Skeletal muscle tissue (tissue), 4 donors: ENCODE data around the gene RSPH3. TPM values are rescaled to one million over a fixed set of nuclear protein-coding genes. Genes with fewer than 3 reads are reported as not detected.
"Not testable (repeated sequence)": the region's sequence is repeated elsewhere in the genome, so short reads cannot be mapped to it uniquely, and the experiment has no call there.

Experiments
- H3K27ac ChIP-seq: one replicate; pipeline ENCODE4 v1.7.0; 2013; ENCODE audit warnings: mild to moderate bottlenecking, low read depth, low read length, inconsistent platforms
- H3K27me3 ChIP-seq, 3 donors: one replicate each; pipeline ENCODE4 v1.7.0; 2013; ENCODE audit warnings: low read length in 3 of 3; ENCODE audit not compliant: control insufficient read depth in 3 of 3, insufficient read depth in 3 of 3
- H3K36me3 ChIP-seq, 3 donors: one replicate each; pipeline ENCODE4 v1.7.0; 2013; ENCODE audit warnings: low read length in 3 of 3; ENCODE audit not compliant: control insufficient read depth in 3 of 3, insufficient read depth in 3 of 3
- H3K4me1 ChIP-seq, 3 donors: one replicate each; pipeline ENCODE4 v1.7.0; 2013; ENCODE audit warnings: low read length in 3 of 3, mild to moderate bottlenecking in 3 of 3; ENCODE audit not compliant: control insufficient read depth in 3 of 3, insufficient read depth in 3 of 3
- H3K4me3 ChIP-seq, 3 donors: one replicate each; pipeline ENCODE4 v1.7.0; 2013; ENCODE audit warnings: low read length in 3 of 3
- H3K9ac ChIP-seq, 3 donors: one replicate each; pipeline ENCODE4 v1.7.0; 2013; ENCODE audit warnings: low read length in 3 of 3, mild to moderate bottlenecking in 3 of 3, moderate library complexity in 2 of 3, low read depth in 1 of 3
- H3K9me3 ChIP-seq, 3 donors: one replicate each; pipeline ENCODE4 v1.7.0; 2013; ENCODE audit warnings: low read length in 3 of 3; ENCODE audit not compliant: control insufficient read depth in 3 of 3
- total RNA-seq: library from RNA; depleted of rRNA; stranded (reverse); fragments of >200 nt; gene quantifications from one replicate; pipeline ENCODE4 v1.2.3, GENCODE V29; 2014
- donor health status: Osteomylitis.

The RSPH3 gene
- total RNA-seq, 1 donor from 2014 or later = 2.1 TPM

DNA sequence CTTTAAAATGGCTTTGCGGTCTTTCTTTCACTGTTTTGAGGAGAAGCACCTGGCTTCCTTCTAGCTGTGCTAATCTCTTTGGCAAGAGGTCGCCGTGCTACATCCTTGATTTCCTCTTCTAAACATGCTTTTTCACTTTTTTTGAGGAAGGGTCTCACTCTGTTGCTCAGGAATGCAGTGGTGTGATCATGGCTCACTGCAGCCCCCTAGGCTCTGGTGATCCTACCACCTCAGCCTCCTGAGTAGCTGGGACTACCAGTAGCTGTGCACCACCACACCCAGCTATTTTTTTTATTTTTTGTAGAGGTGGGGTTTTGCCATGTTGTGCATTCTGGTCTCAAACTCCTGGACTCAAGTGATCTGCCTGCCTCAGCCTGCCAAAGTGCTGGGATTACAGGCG, 40.5 kb downstream of the RSPH3 start:
- no peaks in the 10 kb centered on the region for H3K9me3 ChIP-seq
- H3K27me3 ChIP-seq = no peaks in the 10 kb centered on the region
- no peak overlapping the region for H3K4me3 ChIP-seq
- peaks cover 0 to 3% (median 0%) of the 10 kb centered on the region in 3 donors for H3K36me3 ChIP-seq
- no peaks in the 10 kb centered on the region for H3K4me1 ChIP-seq
- no peak overlapping the region for H3K27ac ChIP-seq
- no peak overlapping the region for H3K9ac ChIP-seq

GRCh38 chr6:158958504-158959386, 41.3 kb downstream of the RSPH3 start:
- H3K36me3 ChIP-seq = peaks cover 0 to 3% (median 0%) of the 10 kb centered on the region in 3 donors
- no peak overlapping the region for H3K27ac ChIP-seq
- H3K9ac ChIP-seq = no peak overlapping the region
- H3K4me1 ChIP-seq = no peaks in the 10 kb centered on the region
- H3K4me3 ChIP-seq = no peak overlapping the region
- H3K27me3 ChIP-seq = no peaks in the 10 kb centered on the region
- no peaks in the 10 kb centered on the region for H3K9me3 ChIP-seq

DNA sequence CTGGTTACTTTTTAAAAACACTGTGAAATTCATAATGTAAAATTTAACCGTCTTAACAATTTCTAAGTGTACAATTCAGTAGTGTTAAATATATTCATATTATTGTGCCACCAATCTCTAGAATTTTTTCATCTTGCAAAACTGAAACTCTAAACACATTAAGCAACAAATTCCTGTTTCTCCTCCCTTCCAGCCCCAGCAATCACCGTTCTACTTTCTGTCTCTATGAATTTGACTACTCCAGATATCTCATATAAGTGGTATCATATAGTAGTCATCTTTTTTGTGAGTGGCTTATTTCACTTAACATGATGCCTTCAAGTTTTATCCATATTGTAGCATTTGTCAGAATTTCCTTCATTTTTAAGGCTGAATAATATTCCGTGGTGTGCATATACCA, 44.7 kb downstream of the RSPH3 start:
- peaks cover 0 to 3% (median 0%) of the 10 kb centered on the region in 3 donors for H3K36me3 ChIP-seq
- no peak overlapping the region for H3K27ac ChIP-seq
- H3K4me1 ChIP-seq = no peaks in the 10 kb centered on the region
- no peak overlapping the region for H3K4me3 ChIP-seq
- H3K27me3 ChIP-seq = no peaks in the 10 kb centered on the region
- H3K9ac ChIP-seq = no peak overlapping the region
- no peaks in the 10 kb centered on the region for H3K9me3 ChIP-seq

DNA sequence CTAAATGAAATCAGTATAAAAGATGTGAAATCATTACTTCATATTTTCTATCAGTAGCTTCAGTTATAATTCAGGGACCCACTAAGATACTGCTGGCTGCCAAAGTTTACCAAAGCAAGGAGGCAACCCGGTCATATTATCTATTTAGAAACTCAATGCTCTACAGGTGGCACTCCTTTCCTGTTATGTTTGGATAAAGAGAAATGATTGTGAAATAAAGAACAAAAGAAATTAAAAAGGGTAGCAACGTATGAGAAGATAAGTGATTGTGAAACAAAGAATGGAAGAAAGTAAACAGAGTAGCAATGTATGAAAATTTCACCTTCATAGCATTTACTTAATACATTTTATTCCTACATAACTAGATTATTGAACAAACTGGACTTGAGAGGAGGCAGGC, 45.2 kb downstream of the RSPH3 start:
- no peaks in the 10 kb centered on the region for H3K4me1 ChIP-seq
- no peak overlapping the region for H3K4me3 ChIP-seq
- peaks cover 0 to 3% (median 0%) of the 10 kb centered on the region in 3 donors for H3K36me3 ChIP-seq
- H3K27ac ChIP-seq = no peak overlapping the region
- no peaks in the 10 kb centered on the region for H3K9me3 ChIP-seq
- H3K9ac ChIP-seq = no peak overlapping the region
- no peaks in the 10 kb centered on the region for H3K27me3 ChIP-seq

DNA sequence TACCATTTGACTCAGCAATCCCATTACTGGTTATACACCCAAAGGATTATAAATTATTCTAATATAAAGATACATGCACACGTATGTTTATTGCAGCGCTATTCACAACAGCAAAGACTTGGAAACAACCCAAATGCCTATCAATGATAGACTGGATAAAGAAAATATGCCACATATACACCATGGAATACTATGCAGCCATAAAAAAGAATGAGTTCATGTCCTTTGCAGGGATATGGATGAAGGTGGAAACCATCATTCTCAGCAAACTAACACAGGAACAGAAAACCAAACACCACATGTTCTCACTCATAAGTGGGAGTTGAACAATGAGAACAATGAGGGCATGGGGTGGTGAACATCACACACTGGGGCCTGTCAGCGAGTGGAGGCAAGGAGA, 48.0 kb downstream of the RSPH3 start:
- H3K4me1 ChIP-seq, H3K36me3 ChIP-seq, H3K4me3 ChIP-seq, H3K9ac ChIP-seq, H3K27ac ChIP-seq, H3K9me3 ChIP-seq, H3K27me3 ChIP-seq: not testable (repeated sequence)

GRCh38 chr6:158951565-158951964, 48.4 kb downstream of the RSPH3 start:
- H3K36me3 ChIP-seq, H3K4me1 ChIP-seq, H3K9me3 ChIP-seq, H3K27me3 ChIP-seq, H3K4me3 ChIP-seq, H3K27ac ChIP-seq, H3K9ac ChIP-seq: not testable (repeated sequence)

- Histone ChIP-seq H3K4me1 (no peaks in the 10 kb centered on the region), H3K9ac (no peak overlapping the region), H3K9me3 (no peaks in the 10 kb centered on the region), H3K36me3 (no peaks in the 10 kb centered on the region), H3K4me3 (no peak overlapping the region), H3K27me3 (no peaks in the 10 kb centered on the region), H3K27ac (no peak overlapping the region)
Measured at GRCh38 chr6:158947284-158947683, 52.7 kb downstream of the RSPH3 start.

DNA sequence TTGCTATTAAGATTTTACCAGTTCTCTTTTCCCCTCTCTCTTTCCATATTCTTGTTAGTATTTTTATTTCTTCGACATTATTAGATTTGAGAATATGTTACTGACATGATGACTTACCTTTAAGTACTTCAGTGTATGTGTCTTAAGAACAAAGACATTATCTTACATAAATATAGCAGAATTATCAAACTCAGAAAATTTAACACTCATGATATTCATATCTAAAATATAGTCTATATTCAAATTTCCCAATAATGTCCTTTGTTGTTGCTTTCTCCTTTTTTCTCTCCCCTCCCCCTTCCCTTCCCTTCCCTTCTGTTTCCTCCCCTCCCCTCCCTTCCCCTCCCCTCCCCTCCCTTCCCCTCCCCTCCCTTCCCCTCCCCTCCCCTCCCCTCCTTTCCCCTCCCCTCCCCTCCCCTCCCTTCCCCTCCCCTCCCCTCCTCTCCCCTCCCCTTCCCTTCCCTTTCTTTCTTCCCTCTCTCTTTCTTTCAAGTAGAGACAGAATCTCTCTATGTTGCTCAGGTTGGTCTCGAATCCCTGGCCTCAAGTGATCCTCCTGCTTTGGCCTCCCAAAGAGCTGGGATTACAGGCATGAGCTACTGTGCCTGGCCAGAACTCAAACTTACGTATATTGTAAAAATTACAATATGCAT, 56.5 kb downstream of the RSPH3 start:
- no peak overlapping the region for H3K27ac ChIP-seq
- H3K9ac ChIP-seq = no peak overlapping the region
- peaks cover 0 to 6% (median 0%) of the 10 kb centered on the region in 3 donors for H3K4me1 ChIP-seq
- no peak overlapping the region for H3K4me3 ChIP-seq
- H3K9me3 ChIP-seq = peaks cover 0 to 3% (median 0%) of the 10 kb centered on the region in 3 donors
- H3K36me3 ChIP-seq = no peaks in the 10 kb centered on the region
- peaks cover 4 to 7% (median 7%) of the 10 kb centered on the region in 3 donors for H3K27me3 ChIP-seq

GRCh38 chr6:158942349-158942748, 57.7 kb downstream of the RSPH3 start:
- Histone ChIP-seq H3K27me3 (peaks cover 7 to 8% (median 7%) of the 10 kb centered on the region in 3 donors), H3K4me3 (no peak overlapping the region), H3K9ac (no peak overlapping the region), H3K9me3 (peaks cover 0 to 3% (median 0%) of the 10 kb centered on the region in 3 donors), H3K4me1 (peaks cover 0 to 6% (median 0%) of the 10 kb centered on the region in 3 donors), H3K27ac (no peak overlapping the region), H3K36me3 (no peaks in the 10 kb centered on the region)

- peaks cover 7 to 8% (median 7%) of the 10 kb centered on the region in 3 donors for H3K27me3 ChIP-seq
- H3K9ac ChIP-seq = no peak overlapping the region
- H3K4me3 ChIP-seq = no peak overlapping the region
- peaks cover 0 to 3% (median 0%) of the 10 kb centered on the region in 3 donors for H3K9me3 ChIP-seq
- H3K27ac ChIP-seq = no peak overlapping the region
- H3K36me3 ChIP-seq = no peaks in the 10 kb centered on the region
- H3K4me1 ChIP-seq = peaks cover 0 to 6% (median 0%) of the 10 kb centered on the region in 3 donors
Measured at GRCh38 chr6:158941246-158941645, 58.8 kb downstream of the RSPH3 start.
